Neuronal stem cell (in vitro differentiated cells): ENCODE results near the gene TCAP.
A peak's percentile ranks its signal among the peaks of the same experiment; 100 is the strongest.

Experiments
- DNase-seq: peaks from one replicate; pipeline ENCODE4 v3.0.0-alpha.2; 2013; ENCODE audit warnings: low spot score
- H2AFZ ChIP-seq: one replicate; pipeline ENCODE4 v1.6.1; 2013; ENCODE audit warnings: mild to moderate bottlenecking, low read length, inconsistent platforms
- H2AK5ac ChIP-seq: 2 replicates; pipeline ENCODE4 v1.6.1; 2013; ENCODE audit warnings: low read depth, mild to moderate bottlenecking, inconsistent platforms, low read length, moderate library complexity, mixed read lengths
- H2BK120ac ChIP-seq: 2 replicates; pipeline ENCODE4 v1.6.1; 2013; ENCODE audit warnings: low read depth, mild to moderate bottlenecking, inconsistent platforms, low read length, moderate library complexity, mixed read lengths
- H2BK12ac ChIP-seq: one replicate; pipeline ENCODE4 v1.6.1; 2013; ENCODE audit warnings: low read length, inconsistent platforms
- H2BK15ac ChIP-seq: 2 replicates; pipeline ENCODE4 v1.6.1; 2013; ENCODE audit warnings: mild to moderate bottlenecking, low read length, inconsistent platforms, mixed read lengths
- H2BK5ac ChIP-seq: one replicate; pipeline ENCODE4 v1.6.1; 2013; ENCODE audit warnings: inconsistent platforms, mild to moderate bottlenecking, low read length, moderate library complexity
- H3K14ac ChIP-seq: one replicate; pipeline ENCODE4 v1.6.1; 2013; ENCODE audit warnings: low read length, inconsistent platforms
- H3K18ac ChIP-seq: 2 replicates; pipeline ENCODE4 v1.6.1; 2013; ENCODE audit warnings: low read length, inconsistent platforms
- H3K23ac ChIP-seq: 2 replicates; pipeline ENCODE4 v1.6.1; 2013; ENCODE audit warnings: low read depth, mild to moderate bottlenecking, mixed read lengths, low read length, inconsistent platforms; ENCODE audit not compliant: poor library complexity
- H3K27ac ChIP-seq: replicated peaks from 3 replicates; pipeline ENCODE4 v1.5.1; 2013; ENCODE audit warnings: low read length, inconsistent platforms
- H3K27me3 ChIP-seq, 3 experiments: 2 replicates each; pipeline ENCODE4 v1.6.1; 2013; ENCODE audit warnings: low read length in 3 of 3, mild to moderate bottlenecking in 2 of 3, inconsistent platforms in 1 of 3, low read depth in 1 of 3, mixed read lengths in 1 of 3, moderate library complexity in 1 of 3; ENCODE audit not compliant: control insufficient read depth in 3 of 3, insufficient read depth in 3 of 3
- H3K36me3 ChIP-seq, 2 donors: replicated peaks in 1 of 2; 2 replicates each; pipeline ENCODE4 v1.6.1; 2013; ENCODE audit warnings: low read length in 2 of 2; ENCODE audit not compliant: control insufficient read depth in 2 of 2, insufficient read depth in 2 of 2
- H3K4ac ChIP-seq: 2 replicates; pipeline ENCODE4 v1.6.1; 2013; ENCODE audit warnings: inconsistent platforms, mild to moderate bottlenecking, low read length, moderate library complexity
- H3K4me1 ChIP-seq, 2 donors: 1 replicate in 1 of 2; 2 replicates in 1 of 2; pipeline ENCODE4 v1.6.1; 2013; ENCODE audit warnings: low read length in 2 of 2, low read depth in 1 of 2; ENCODE audit not compliant: control insufficient read depth in 2 of 2, insufficient read depth in 1 of 2
- H3K4me2 ChIP-seq: one replicate; pipeline ENCODE4 v1.6.1; 2013; ENCODE audit warnings: mild to moderate bottlenecking, low read length, inconsistent platforms; ENCODE audit not compliant: insufficient read depth, poor library complexity, severe bottlenecking
- H3K4me3 ChIP-seq, 2 donors: 2 replicates each; pipeline ENCODE4 v1.5.1; 2013; ENCODE audit warnings: low read length in 2 of 2, mild to moderate bottlenecking in 2 of 2, inconsistent platforms in 1 of 2, moderate library complexity in 1 of 2
- H3K79me1 ChIP-seq: one replicate; pipeline ENCODE4 v1.6.1; 2013; ENCODE audit warnings: low read depth, mild to moderate bottlenecking, inconsistent platforms, low read length, moderate library complexity
- H3K9ac ChIP-seq: one replicate; pipeline ENCODE4 v1.6.1; 2013; ENCODE audit warnings: mild to moderate bottlenecking, low read depth, low read length, inconsistent platforms; ENCODE audit not compliant: poor library complexity
- H3K9me3 ChIP-seq, 2 donors: replicated peaks in 1 of 2; 2 replicates each; pipeline versions ENCODE3 to v1.6.1; 2013; ENCODE audit warnings: low read length in 2 of 2, mild to moderate bottlenecking in 2 of 2, inconsistent platforms in 1 of 2, low read depth in 1 of 2, mixed read lengths in 1 of 2, moderate library complexity in 1 of 2; ENCODE audit not compliant: control insufficient read depth in 2 of 2, insufficient read depth in 1 of 2
- H4K8ac ChIP-seq: one replicate; pipeline ENCODE4 v1.6.1; 2013; ENCODE audit warnings: low read depth, mild to moderate bottlenecking, inconsistent platforms, low read length, moderate library complexity
- H4K91ac ChIP-seq: one replicate; pipeline ENCODE4 v1.6.1; 2013; ENCODE audit warnings: low read length, low read depth, mild to moderate bottlenecking, inconsistent platforms; ENCODE audit not compliant: poor library complexity
- WGBS, 2 donors: extraction: QIAGEN DNeasy Blood & Tissue Kit; methylation state at CpG; one replicate each; pipeline ENCODE4 v1.1.7; 2013; ENCODE audit warnings: missing lambda C conversion rate in 2 of 2, mixed read lengths in 1 of 2; ENCODE audit not compliant: insufficient read length in 2 of 2, insufficient replicate concordance in 1 of 2; ENCODE audit errors: extremely low coverage in 2 of 2; 5-methylcytosine and 5-hydroxymethylcytosine counted together

The TCAP gene

GRCh38 chr17:39677542-39678339 lies 12.6 kb downstream of the TCAP start:
- H3K4me1 ChIP-seq, result no peaks in the 10 kb centered on the region
- no peak overlapping the region for H4K8ac ChIP-seq
- no peak overlapping the region for H2BK5ac ChIP-seq
- H3K14ac ChIP-seq, result no peak overlapping the region
- no peak overlapping the region for H3K18ac ChIP-seq
- H3K36me3 ChIP-seq, result peaks cover 4 to 12% of the 10 kb centered on the region in 2 donors
- no peak overlapping the region for H3K27ac ChIP-seq
- no peak overlapping the region for H2AFZ ChIP-seq
- peak overlapping the region; percentile 38 for H3K9ac ChIP-seq
- H3K4me2 ChIP-seq, result no peak overlapping the region
- H3K9me3 ChIP-seq, result no peaks in the 10 kb centered on the region
- H2BK15ac ChIP-seq, result no peak overlapping the region
- peak overlapping the region in 1 of 2 donors; percentile 12 for H3K4me3 ChIP-seq
- no peak overlapping the region for H2BK12ac ChIP-seq
- no peaks in the 10 kb centered on the region for H3K27me3 ChIP-seq
- H2BK120ac ChIP-seq, result no peak overlapping the region
- WGBS, 2 donors, result no CpG with 5 or more reads among the region's 13 CpGs
- no peak overlapping the region for H2AK5ac ChIP-seq
- no peak overlapping the region for H3K23ac ChIP-seq
- DNase-seq, result no peak
- H4K91ac ChIP-seq, result no peak overlapping the region
- H3K4ac ChIP-seq, result no peak overlapping the region
- no peaks in the 10 kb centered on the region for H3K79me1 ChIP-seq

- no peak for DNase-seq
- peaks cover 4 to 15% of the 10 kb centered on the region in 2 donors for H3K36me3 ChIP-seq
- no peak overlapping the region for H3K27ac ChIP-seq
- H3K9ac ChIP-seq, result no peak overlapping the region
- no peaks in the 10 kb centered on the region for H3K9me3 ChIP-seq
- no peak overlapping the region for H4K91ac ChIP-seq
- H2BK15ac ChIP-seq, result no peak overlapping the region
- H3K14ac ChIP-seq, result no peak overlapping the region
- no peak overlapping the region for H3K23ac ChIP-seq
- H3K18ac ChIP-seq, result no peak overlapping the region
- no peak overlapping the region for H4K8ac ChIP-seq
- no peaks in the 10 kb centered on the region for H3K4me1 ChIP-seq
- H2BK120ac ChIP-seq, result no peak overlapping the region
- no peak overlapping the region for H2BK5ac ChIP-seq
- no peak overlapping the region for H3K4me2 ChIP-seq
- WGBS, 2 donors, result no CpG with 5 or more reads among the region's 13 CpGs
- H3K4me3 ChIP-seq, result no peak overlapping the region
- no peak overlapping the region for H2BK12ac ChIP-seq
- no peak overlapping the region for H2AK5ac ChIP-seq
- no peaks in the 10 kb centered on the region for H3K79me1 ChIP-seq
- H3K27me3 ChIP-seq, result no peaks in the 10 kb centered on the region
- no peak overlapping the region for H2AFZ ChIP-seq
- H3K4ac ChIP-seq, result no peak overlapping the region
Measured at GRCh38 chr17:39678340-39679116, 13.4 kb downstream of the TCAP start.

- Histone ChIP-seq H3K27ac (no peak overlapping the region), H3K4me1 (no peaks in the 10 kb centered on the region), H3K23ac (no peak overlapping the region), H2AK5ac (no peak overlapping the region), H3K4me2 (no peak overlapping the region), H3K79me1 (no peaks in the 10 kb centered on the region), H3K4ac (no peak overlapping the region), H4K8ac (no peak overlapping the region), H3K36me3 (peaks cover 8 to 20% of the 10 kb centered on the region in 2 donors), H3K14ac (no peak overlapping the region), H2BK15ac (no peak overlapping the region), H3K9me3 (no peaks in the 10 kb centered on the region), H4K91ac (no peak overlapping the region), H2BK12ac (no peak overlapping the region), H3K9ac (no peak overlapping the region), H3K4me3 (no peak overlapping the region), H2BK120ac (no peak overlapping the region), H2BK5ac (no peak overlapping the region), H3K27me3 (no peaks in the 10 kb centered on the region), H2AFZ (no peak overlapping the region), H3K18ac (no peak overlapping the region)
- no CpG with 5 or more reads among the region's 12 CpGs for WGBS, 2 donors
- DNase-seq, result no peak
Measured at GRCh38 chr17:39679521-39680192, 14.5 kb downstream of the TCAP start.
